Upper lobe of right lung (tissue), 1 donor: ENCODE measurements around the gene LEF1. TPM values are rescaled to one million over a fixed set of nuclear protein-coding genes. Genes with fewer than 3 reads are reported as not detected.

Experiments
- ATAC-seq: fragments of 200-7000 bp; cut with Tn5 transposase; one replicate; pipeline ENCODE4 v1.9.1; 2020; ENCODE audit warnings: mild to moderate bottlenecking, moderate library complexity
- DNase-seq: peaks from one replicate; pipeline ENCODE4 v3.0.0-alpha.2; 2020
- H3K27ac ChIP-seq: fragments of 200-600 bp; one replicate; pipeline ENCODE4 v1.8.0; 2022
- H3K27me3 ChIP-seq: fragments of 200-600 bp; one replicate; pipeline ENCODE4 v1.8.0; 2022; ENCODE audit warnings: mild to moderate bottlenecking
- H3K36me3 ChIP-seq: fragments of 200-600 bp; one replicate; pipeline ENCODE4 v1.8.0; 2022
- H3K4me1 ChIP-seq: fragments of 200-600 bp; one replicate; pipeline ENCODE4 v1.8.0; 2022
- H3K4me3 ChIP-seq: fragments of 200-600 bp; one replicate; pipeline ENCODE4 v1.8.0; 2022; ENCODE audit warnings: mild to moderate bottlenecking
- H3K9me3 ChIP-seq: fragments of 200-600 bp; one replicate; pipeline ENCODE4 v1.8.0; 2022
- CTCF ChIP-seq: fragments of 200-600 bp; IDR thresholded peaks from one replicate; pipeline ENCODE4 v1.8.0; 2022; ENCODE audit warnings: antibody characterized with exemption
- intact Hi-C: fragments of 100-400 bp; cut with DNase I; formaldehyde crosslinking; loops from one replicate; pipeline ENCODE4 v1.11.0; 2022
- total RNA-seq: library from RNA; stranded (reverse); fragmentation: NEBNext Ultra II Directional; extraction: Animal tissue kit (Norgen Biotek cat#: 25700); gene quantifications from one replicate; pipeline ENCODE4 v1.2.1, GENCODE V29; 2021
- donor health status: DM: no; HTN: yes; CAD: no; lungs with severe emphysema.

LEF1 gene
- total RNA-seq, 1 donor from 2014 or later: 9.1 TPM

DNA sequence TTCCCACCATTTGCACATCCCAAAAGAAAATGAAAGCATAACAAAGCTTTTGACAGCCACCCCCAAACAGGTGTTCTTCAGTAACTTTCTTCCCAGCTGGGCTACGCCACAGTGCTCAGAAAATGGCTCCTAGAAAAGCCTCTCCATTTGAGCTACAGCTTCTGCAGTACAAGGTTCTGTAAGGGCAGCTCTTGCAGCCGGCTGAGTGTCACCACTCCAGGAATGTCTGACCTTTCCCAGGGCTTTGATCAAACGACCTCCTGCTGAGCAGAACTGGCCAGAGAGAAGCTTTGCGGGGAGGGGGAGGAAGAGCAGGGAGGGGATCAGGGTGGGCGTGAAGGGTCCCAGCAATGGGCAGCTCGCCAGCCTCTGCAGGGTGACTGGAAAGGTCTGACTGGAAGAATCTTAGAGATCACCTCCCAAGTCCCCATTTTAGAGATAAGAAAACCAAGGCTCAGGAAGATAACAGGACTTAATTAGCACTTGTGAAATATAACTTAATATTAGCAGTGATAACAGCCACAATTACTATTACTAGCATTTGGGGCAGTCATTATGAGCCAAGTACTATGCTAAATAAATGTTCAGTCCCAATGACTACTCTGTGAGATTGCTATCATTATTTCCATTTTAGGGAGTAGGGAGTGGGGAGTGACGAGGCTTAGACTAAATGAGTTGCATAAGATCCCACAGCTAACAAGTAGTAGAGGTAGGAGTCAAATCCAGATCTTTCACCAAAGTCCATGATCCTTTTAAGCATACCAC, 51.1 kb downstream of the LEF1 start:
- Histone ChIP-seq H3K27ac (no peak overlapping the region), H3K4me3 (no peak overlapping the region), H3K27me3 (no peaks in the 10 kb centered on the region), H3K9me3 (no peaks in the 10 kb centered on the region), H3K36me3 (no peaks in the 10 kb centered on the region), H3K4me1 (no peaks in the 10 kb centered on the region)
- DNase-seq: no peak
- intact Hi-C loops: no loop called here
- ATAC-seq: no peak
- no peak for TF ChIP-seq CTCF

DNA sequence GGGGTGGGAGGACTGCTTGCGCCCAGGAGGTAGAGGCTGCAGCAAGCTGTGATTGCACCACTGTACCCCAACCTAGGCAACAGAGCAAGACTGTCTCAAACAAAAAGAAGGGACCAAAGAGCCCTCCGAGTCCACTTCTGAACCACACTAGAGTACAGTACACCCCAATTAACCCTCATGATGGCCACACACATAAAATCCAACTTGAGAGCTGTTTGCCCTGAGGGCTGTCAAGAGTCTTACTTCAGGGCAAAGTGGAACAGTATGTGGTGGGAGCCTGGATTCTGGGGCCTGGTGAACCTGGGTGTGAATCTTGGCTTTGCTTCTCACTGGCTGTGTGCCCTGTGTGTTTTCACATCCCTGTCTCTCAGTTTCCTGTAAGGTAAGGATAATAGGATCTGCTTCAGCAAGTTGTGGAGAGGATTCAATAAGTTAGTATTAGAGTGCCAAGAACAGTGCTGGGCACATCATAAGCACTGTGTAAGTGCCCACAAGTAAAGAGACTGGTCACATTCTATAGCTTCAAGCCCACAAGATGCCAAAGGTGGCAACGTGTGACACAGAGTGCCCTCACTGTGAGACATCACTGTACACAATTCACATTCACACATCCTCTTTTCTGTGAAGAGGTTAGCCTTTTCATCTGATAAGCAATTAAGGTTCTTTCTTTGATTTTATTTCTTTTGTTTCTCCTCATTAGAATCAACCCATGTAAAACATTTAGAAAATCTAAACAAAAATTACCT, 52.1 kb downstream of the LEF1 start:
- H3K9me3 ChIP-seq: no peaks in the 10 kb centered on the region
- H3K36me3 ChIP-seq: no peaks in the 10 kb centered on the region
- intact Hi-C loops: no loop called here
- no peaks in the 10 kb centered on the region for H3K27me3 ChIP-seq
- no peak for TF ChIP-seq CTCF
- DNase-seq (no peak), ATAC-seq (no peak)
- H3K4me3 ChIP-seq: no peak overlapping the region
- H3K4me1 ChIP-seq: no peaks in the 10 kb centered on the region
- no peak overlapping the region for H3K27ac ChIP-seq

DNA sequence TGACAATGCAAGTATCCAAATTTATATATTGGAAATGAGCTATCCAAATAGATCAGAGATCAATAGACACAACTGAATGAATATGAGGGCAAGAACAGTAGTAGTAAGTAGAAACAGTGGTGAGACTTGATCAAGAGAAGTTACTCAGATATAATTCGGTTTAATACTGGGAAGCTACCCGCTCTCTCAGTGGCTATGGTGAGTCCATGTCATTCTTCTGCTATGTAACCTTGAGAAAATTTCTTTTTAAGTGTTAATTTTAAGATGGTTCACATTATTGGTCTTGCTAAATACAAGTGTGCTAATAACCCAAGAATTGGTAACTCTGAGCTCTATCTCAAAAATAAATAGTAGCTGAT, 53.6 kb downstream of the LEF1 start:
- no peak for DNase-seq
- Histone ChIP-seq H3K4me1 (no peaks in the 10 kb centered on the region), H3K27ac (no peak overlapping the region), H3K4me3 (no peak overlapping the region), H3K9me3 (no peaks in the 10 kb centered on the region), H3K27me3 (no peaks in the 10 kb centered on the region), H3K36me3 (no peaks in the 10 kb centered on the region)
- no peak for ATAC-seq
- intact Hi-C loops: no loop called here
- TF ChIP-seq CTCF: no peak

GRCh38 chr4:108114503-108114902, 54.2 kb downstream of the LEF1 start:
- ATAC-seq (no peak), DNase-seq (no peak)
- H3K4me1 ChIP-seq: no peaks in the 10 kb centered on the region
- H3K27ac ChIP-seq: no peak overlapping the region
- no peaks in the 10 kb centered on the region for H3K36me3 ChIP-seq
- no peak for TF ChIP-seq CTCF
- intact Hi-C loops: no loop called here
- no peaks in the 10 kb centered on the region for H3K9me3 ChIP-seq
- H3K4me3 ChIP-seq: no peak overlapping the region
- no peaks in the 10 kb centered on the region for H3K27me3 ChIP-seq

DNA sequence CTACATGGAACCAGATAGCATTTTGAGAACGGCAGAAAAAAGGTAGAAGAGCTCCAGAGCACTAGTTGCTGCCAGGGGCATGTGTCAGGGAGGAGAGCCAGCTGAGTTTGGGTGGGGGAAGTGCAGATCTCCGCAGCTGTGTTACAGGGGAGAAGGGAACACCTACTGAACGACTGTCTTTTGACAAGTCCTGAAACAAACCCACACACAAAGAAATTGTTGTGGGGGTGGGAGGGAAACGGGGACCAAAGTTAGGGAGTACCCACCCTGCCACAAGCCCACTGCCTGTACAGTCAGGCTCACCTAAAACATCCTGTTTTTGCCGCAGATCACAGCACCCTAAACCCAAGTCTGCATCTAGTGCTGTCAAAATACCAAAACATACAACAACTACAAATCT, 55.5 kb downstream of the LEF1 start:
- no peak for ATAC-seq
- DNase-seq: no peak
- Histone ChIP-seq H3K4me1 (no peaks in the 10 kb centered on the region), H3K9me3 (no peaks in the 10 kb centered on the region), H3K27me3 (no peaks in the 10 kb centered on the region), H3K36me3 (no peaks in the 10 kb centered on the region), H3K27ac (no peak overlapping the region), H3K4me3 (no peak overlapping the region)
- TF ChIP-seq CTCF: no peak
- intact Hi-C loops: no loop called here
